K562 (cell line): ENCODE results near the gene ZNF451. TPM values are rescaled to one million over a fixed set of nuclear protein-coding genes. Genes with fewer than 3 reads are reported as not detected.

ENCODE experiments used
- BACH1 ChIP-seq: fragments of 200-800 bp; sonication (Bioruptor generic); IDR thresholded peaks from 2 replicates; pipeline ENCODE4 v1.6.1; 2016; ENCODE audit warnings: missing genetic modification characterization, missing compliant biosample characterization
- BRD4 ChIP-seq: fragments of 200-600 bp; sonication (generic); IDR thresholded peaks from 2 replicates; pipeline ENCODE4 v1.6.1; 2017; ENCODE audit warnings: inconsistent platforms
- BRF2 ChIP-seq: IDR thresholded peaks from 3 replicates; pipeline ENCODE4 v1.6.1; 2011; ENCODE audit warnings: borderline replicate concordance, mild to moderate bottlenecking; ENCODE audit not compliant: insufficient read length, insufficient read depth
- E2F6 ChIP-seq, 2 experiments: IDR thresholded peaks; 2 replicates each; pipeline ENCODE4 v1.6.1; 2011; ENCODE audit warnings: borderline replicate concordance in 1 of 2, control low read depth in 1 of 2, low read depth in 1 of 2, low read length in 1 of 2, mild to moderate bottlenecking in 1 of 2, mixed read lengths in 1 of 2, moderate library complexity in 1 of 2; ENCODE audit not compliant: insufficient read depth in 1 of 2, insufficient read length in 1 of 2, poor library complexity in 1 of 2, severe bottlenecking in 1 of 2; ENCODE audit errors: extremely low read depth in 1 of 2
- FOXM1 ChIP-seq, 2 experiments: fragments of 450-650 bp in 1 of 2; sonication (generic) in 1 of 2; formaldehyde crosslinking in 1 of 2; IDR thresholded peaks; 2 replicates each; pipeline versions ENCODE4 v1.6.1 to v1.9.0; 2017 to 2022; ENCODE audit warnings: low read depth in 2 of 2, mild to moderate bottlenecking in 2 of 2, missing genetic modification reagents in 1 of 2, moderate library complexity in 1 of 2
- NFATC3 ChIP-seq: fragments of 450-650 bp; IDR thresholded peaks from 2 replicates; pipeline ENCODE4 v1.6.1; 2017; ENCODE audit warnings: mild to moderate bottlenecking
- SAFB2 ChIP-seq: fragments of 200-400 bp; formaldehyde crosslinking; IDR thresholded peaks from 2 replicates; pipeline ENCODE4 v1.6.1; 2018; ENCODE audit warnings: borderline replicate concordance, low read length, low read depth, moderate library complexity; ENCODE audit not compliant: severe bottlenecking
- ZBTB49 ChIP-seq: sonication (generic); formaldehyde crosslinking; IDR thresholded peaks from 2 replicates; pipeline ENCODE4 v1.8.0; 2022; ENCODE audit warnings: missing genetic modification reagents, mild to moderate bottlenecking, borderline replicate concordance
- ZNF318 ChIP-seq, 2 experiments: fragments of 450-650 bp; IDR thresholded peaks; 2 replicates each; pipeline ENCODE4 v1.6.1; 2016; ENCODE audit warnings: mild to moderate bottlenecking in 2 of 2, borderline replicate concordance in 1 of 2, low read depth in 1 of 2, moderate library complexity in 1 of 2
- ZNF384 ChIP-seq: IDR thresholded peaks from 2 replicates; pipeline ENCODE4 v1.6.1; 2012; ENCODE audit warnings: low read depth, low read length, improper control_type of control experiment
- ZNF830 ChIP-seq: fragments of 250-450 bp; sonication (Bioruptor Pico); IDR thresholded peaks from 2 replicates; pipeline ENCODE4 v1.5.0; 2021; ENCODE audit warnings: mild to moderate bottlenecking
- polyA plus RNA-seq, 8 experiments: library from polyadenylated mRNA; depleted of rRNA in 4 of 8; stranded (reverse) in 5 of 8; unstranded in 3 of 8; fragments of >200 nt; fragmentation: Nextera tagmentation in 2 of 8; fragmentation: Illumina TruSeq in 1 of 8; extraction: Ambion mirVana in 2 of 8; extraction: Trizol in 1 of 8; gene quantifications; 2 replicates each; pipeline versions ENCODE4 v1.2.1 to v1.2.3, GENCODE V29; 2011 to 2014; ENCODE audit warnings: inconsistent platforms in 1 of 8, missing spikeins in 1 of 8
- total RNA-seq, 7 experiments: library from RNA; depleted of rRNA in 6 of 7; stranded (reverse); fragments of >200 nt in 6 of 7; fragmentation: Illumina TruSeq in 2 of 7; extraction: Trizol in 2 of 7; gene quantifications; 2 replicates each; pipeline versions ENCODE4 v1.2.1 to v1.2.3, GENCODE V29; 2011 to 2021; ENCODE audit warnings: low replicate concordance in 1 of 7

ZNF451 gene
- total and polyA plus RNA-seq, 9 of the 15 experiments (the other 6 are each of a cell fraction or from before 2014, with no cell fraction given), result 16.1 to 74.3 (median 38.3) TPM

GRCh38 chr6:57172136-57173055 lies 82.4 kb downstream of the ZNF451 start, which contains the start of gene BAG2 (continued):
- no peak for TF ChIP-seq ZNF318 (IDR thresholded peaks at IDR 0.05; ENCODE audit: borderline replicate concordance in 1 of 2, low read depth in 1 of 2)
- TF ChIP-seq BRF2, result no peak
- TF ChIP-seq ZBTB49, result no peak
- no peak for TF ChIP-seq ZNF384
- TF ChIP-seq BACH1, result no peak; the same call in 1 of the 2 replicates
- no peak for TF ChIP-seq BRD4
- no peak for TF ChIP-seq NFATC3
- TF ChIP-seq SAFB2, result no peak
- TF ChIP-seq FOXM1 (IDR thresholded peaks at IDR 0.05; ENCODE audit: low read depth), result no peak
- 0 out of 2 replicates have a peak, but pooled peaks have one; percentile 84 for TF ChIP-seq FOXM1 (CRISPR knock-in tag; IDR thresholded peaks at IDR 0.05; ENCODE audit: low read depth)
- TF ChIP-seq E2F6 (IDR thresholded peaks at IDR 0.05; ENCODE audit: borderline replicate concordance in 1 of 2, extremely low read depth in 1 of 2, insufficient read depth in 1 of 2, insufficient read length in 1 of 2, low read depth in 1 of 2, low read length in 1 of 2, poor library complexity in 1 of 2, severe bottlenecking in 1 of 2), result peak; percentile 43 to 72
- TF ChIP-seq ZNF830 (CRISPR knock-in tag), result 0 out of 2 replicates have a peak, but pooled peaks have one; percentile 33
